Esophagus squamous epithelium (tissue), 4 donors: ENCODE results near the gene ACSF3.

ENCODE experiments used
- POLR2A ChIP-seq, 4 donors: fragments of 450-650 bp; IDR thresholded peaks; one replicate each; pipeline ENCODE4 v1.6.1; 2017; ENCODE audit warnings: antibody characterized with exemption in 4 of 4, mild to moderate bottlenecking in 4 of 4, moderate library complexity in 3 of 4
- TF ChIP-seq, protein P1 (sequence below), 6 experiments: fragments of 450-650 bp in 4 of 6; fragments of 200-600 bp in 2 of 6; sonication (generic) in 2 of 6; IDR thresholded peaks; one replicate each; pipeline ENCODE4 v1.5.1; 2016 to 2019; ENCODE audit warnings: antibody characterized with exemption in 6 of 6, mild to moderate bottlenecking in 4 of 6, moderate library complexity in 4 of 6

DNA sequence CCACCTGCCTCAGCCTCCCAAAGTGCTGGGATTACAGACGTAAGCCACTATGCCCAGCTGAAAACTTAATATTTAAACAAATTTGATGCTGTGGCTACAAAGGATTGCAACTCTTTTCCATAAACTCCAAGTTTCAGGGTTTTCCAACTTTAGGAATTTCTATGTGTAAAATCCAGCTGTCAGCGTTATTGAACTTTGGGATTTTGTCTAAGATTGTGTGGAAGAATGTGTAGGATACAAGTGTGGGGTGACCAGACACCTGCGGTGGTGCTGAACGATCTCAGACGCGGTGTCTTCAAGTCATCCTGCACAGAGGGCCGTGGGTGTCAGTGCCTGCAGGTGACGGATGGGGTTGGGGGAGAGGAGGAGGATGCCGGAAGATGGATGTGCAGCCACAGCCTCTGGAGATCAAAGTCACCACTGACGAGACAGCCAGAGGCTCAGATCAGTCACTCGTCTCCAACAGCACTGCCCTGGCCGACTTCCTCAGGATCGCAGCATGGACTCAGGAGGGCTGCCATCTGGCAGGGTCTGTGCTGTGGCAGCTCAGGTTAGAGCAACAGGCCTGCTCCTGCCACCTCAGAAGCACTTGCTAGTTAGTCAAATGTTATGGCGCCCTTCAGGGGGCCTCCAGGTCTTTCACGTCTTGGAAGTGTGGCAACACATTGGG is 13.0 kb downstream of the ACSF3 start:
- TF ChIP-seq, protein P1, sequence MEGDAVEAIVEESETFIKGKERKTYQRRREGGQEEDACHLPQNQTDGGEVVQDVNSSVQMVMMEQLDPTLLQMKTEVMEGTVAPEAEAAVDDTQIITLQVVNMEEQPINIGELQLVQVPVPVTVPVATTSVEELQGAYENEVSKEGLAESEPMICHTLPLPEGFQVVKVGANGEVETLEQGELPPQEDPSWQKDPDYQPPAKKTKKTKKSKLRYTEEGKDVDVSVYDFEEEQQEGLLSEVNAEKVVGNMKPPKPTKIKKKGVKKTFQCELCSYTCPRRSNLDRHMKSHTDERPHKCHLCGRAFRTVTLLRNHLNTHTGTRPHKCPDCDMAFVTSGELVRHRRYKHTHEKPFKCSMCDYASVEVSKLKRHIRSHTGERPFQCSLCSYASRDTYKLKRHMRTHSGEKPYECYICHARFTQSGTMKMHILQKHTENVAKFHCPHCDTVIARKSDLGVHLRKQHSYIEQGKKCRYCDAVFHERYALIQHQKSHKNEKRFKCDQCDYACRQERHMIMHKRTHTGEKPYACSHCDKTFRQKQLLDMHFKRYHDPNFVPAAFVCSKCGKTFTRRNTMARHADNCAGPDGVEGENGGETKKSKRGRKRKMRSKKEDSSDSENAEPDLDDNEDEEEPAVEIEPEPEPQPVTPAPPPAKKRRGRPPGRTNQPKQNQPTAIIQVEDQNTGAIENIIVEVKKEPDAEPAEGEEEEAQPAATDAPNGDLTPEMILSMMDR (IDR thresholded peaks at IDR 0.05), result no peak
- no peak for TF ChIP-seq POLR2A (IDR thresholded peaks at IDR 0.05)
